Left kidney (tissue), 2 donors: ENCODE results near the gene ARHGEF11. TPM values are rescaled to one million over a fixed set of nuclear protein-coding genes. Genes with fewer than 3 reads are reported as not detected.

ENCODE experiments used
- DNase-seq: peaks from one replicate; pipeline ENCODE4 v3.0.0-alpha.2; 2013
- polyA plus RNA-seq: library from polyadenylated mRNA; unstranded; fragments of 120-200 nt; gene quantifications from one replicate; pipeline ENCODE4 v1.2.1, GENCODE V29; 2013; ENCODE audit not compliant: insufficient read length

The ARHGEF11 gene
- polyA plus RNA-seq, 1 donor: 38.9 TPM

GRCh38 chr1:156911577-156912298, 133.8 kb downstream of the ARHGEF11 start:
- no peak for DNase-seq

DNA sequence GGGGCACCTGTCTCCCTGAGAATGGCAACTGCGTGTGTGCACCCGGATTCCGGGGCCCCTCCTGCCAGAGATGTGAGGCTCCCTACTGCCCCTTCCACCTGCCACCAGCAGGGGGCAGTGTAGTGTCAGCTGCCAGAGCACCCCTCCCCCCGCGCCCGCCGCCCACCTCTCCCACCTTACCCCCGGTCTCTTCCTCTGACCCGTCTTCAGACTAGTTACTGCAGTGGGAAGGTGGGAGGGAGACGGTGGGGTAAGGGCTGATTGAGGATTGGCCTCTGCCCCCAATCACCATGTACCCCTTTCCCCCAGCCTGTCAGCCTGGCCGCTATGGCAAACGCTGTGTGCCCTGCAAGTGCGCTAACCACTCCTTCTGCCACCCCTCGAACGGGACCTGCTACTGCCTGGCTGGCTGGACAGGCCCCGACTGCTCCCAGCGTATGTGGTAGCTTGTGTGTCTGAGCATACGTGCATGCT, 135.2 kb downstream of the ARHGEF11 start:
- no peak for DNase-seq

DNA sequence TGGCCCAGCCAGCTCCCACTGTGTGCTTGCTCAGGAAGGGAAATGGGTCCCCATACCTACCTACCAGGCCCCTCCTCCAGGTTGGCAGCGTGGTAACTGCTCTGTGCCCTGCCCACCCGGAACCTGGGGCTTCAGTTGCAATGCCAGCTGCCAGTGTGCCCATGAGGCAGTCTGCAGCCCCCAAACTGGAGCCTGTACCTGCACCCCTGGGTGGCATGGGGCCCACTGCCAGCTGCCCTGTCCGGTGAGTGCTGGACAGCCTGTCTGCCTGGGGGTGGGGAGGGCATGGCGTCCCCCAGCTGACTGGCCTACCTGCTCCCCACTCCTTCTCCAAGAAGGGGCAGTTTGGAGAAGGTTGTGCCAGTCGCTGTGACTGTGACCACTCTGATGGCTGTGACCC, 135.9 kb downstream of the ARHGEF11 start:
- no peak for DNase-seq

- no peak for DNase-seq
Measured at GRCh38 chr1:156908955-156909354, 136.6 kb downstream of the ARHGEF11 start.

DNA sequence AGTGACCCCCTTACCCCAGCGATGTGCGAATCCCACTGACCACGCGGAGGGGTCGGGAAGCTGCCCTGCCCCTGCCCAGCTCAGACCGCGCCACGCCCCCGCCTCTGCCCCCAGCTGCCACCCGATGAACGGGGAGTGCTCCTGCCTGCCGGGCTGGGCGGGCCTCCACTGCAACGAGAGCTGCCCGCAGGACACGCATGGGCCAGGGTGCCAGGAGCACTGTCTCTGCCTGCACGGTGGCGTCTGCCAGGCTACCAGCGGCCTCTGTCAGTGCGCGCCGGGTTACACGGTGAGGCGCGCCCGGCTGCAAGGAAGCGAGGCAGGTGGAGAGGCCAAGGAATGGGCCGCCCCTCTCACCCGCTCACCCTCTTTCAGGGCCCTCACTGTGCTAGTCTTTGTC, 137.0 kb downstream of the ARHGEF11 start:
- DNase-seq: no peak

GRCh38 chr1:156906206-156906906, 139.2 kb downstream of the ARHGEF11 start:
- DNase-seq: no peak

GRCh38 chr1:156905651-156906050, 139.9 kb downstream of the ARHGEF11 start:
- no peak for DNase-seq

DNA sequence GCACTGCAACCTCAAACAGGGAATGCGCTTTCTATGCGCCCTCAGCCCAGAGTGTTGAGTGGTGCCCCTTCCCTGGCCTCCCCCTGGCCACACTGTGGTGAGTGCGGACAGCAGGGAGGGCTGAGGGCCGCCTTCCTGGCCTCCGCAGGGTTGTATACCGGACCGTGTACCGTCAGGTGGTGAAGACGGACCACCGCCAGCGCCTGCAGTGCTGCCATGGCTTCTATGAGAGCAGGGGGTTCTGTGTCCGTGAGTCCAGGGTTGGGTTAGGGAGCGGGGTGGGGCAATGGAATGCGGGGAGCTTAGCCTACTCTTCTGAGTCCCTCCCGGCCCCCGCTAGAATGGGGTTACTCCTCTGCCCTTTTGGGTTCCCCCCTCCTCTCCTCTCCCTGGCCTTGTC, 140.4 kb downstream of the ARHGEF11 start:
- DNase-seq: no peak

DNA sequence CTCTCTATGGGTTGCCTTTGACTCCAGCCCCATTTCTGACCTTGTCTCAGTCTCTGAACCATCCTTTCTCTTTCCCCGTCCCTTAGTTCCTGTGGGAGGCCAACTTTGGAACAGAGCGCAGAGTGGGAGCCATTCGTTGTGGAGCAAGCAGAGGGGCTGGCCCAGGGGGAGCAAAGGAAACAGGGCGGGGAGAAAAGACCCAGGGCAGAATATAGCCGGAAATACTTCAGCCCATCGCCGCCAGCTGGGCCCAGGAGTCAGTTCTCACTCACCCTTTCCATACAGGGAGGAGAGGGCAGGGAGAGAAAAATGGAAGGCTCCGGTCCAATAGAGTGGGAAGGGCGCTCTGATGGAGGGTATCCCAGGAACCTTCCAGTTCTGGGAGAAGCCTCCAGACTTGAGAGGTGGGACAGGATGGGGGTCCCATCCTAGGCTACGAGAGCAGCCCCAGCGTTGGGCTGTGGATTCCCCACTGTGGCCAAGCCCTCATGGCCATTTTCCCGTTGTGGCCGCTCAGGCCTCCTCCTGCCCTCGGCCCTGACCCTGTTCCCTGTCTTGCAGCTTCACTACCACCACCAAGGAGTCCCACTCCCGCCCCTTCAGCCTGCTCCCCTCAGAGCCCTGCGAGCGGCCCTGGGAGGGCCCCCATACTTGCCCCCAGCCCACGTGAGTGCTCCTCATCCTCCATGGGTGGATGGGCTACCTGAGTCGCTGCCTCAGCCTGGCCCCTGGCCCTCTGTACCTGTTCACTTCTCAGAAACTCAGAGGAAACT, 141.2 kb downstream of the ARHGEF11 start:
- DNase-seq: no peak

- DNase-seq: no peak
Measured at GRCh38 chr1:156903328-156904091, 142.0 kb downstream of the ARHGEF11 start.

DNA sequence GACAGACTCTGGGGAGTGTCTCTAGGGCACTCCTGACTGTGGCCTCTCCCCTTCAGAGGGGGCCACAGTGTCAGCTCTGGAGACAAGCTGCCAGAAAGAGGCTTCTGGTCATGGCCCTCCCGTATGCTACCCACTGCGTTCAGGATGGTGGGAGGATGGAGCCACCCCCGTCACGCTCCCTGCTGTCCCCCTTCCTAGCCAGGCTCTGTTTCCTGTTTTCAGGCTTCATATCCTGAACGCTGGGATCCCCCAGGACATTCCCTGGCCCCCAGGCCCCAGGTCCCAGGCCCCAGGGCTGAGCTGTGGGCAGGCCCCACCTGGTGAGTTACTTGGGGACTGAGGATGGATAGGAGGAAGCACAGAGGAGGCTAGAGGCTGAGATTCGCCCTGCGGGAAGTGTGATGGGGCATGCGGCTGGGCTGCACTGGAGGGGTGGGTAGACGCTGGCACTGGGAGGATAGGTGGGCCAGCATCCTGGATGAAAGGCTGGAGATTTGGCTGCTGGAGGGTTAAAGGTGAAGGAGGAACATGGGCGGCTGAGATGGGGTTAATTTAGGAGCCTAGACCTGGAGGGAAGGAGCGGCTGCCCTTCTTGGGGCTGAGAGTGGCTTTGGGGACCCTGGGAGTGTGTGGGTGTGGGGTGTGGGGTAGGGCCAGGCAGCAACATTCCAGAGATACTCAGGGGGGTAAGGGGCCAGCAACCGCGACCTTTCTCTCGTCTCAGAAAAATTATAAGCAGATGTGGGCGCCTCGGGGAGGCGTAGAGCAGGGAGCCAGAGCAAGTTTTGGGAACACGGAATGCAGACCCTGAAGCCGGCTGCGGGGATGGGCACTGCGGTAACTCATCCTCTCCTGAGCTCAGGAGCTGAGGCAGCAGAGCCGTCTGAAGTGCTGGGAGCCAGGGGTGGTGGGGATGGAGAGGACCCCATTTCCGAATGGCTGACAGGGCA, 143.3 kb downstream of the ARHGEF11 start:
- no peak for DNase-seq

GRCh38 chr1:156901590-156901900, 144.0 kb downstream of the ARHGEF11 start:
- no peak for DNase-seq

DNA sequence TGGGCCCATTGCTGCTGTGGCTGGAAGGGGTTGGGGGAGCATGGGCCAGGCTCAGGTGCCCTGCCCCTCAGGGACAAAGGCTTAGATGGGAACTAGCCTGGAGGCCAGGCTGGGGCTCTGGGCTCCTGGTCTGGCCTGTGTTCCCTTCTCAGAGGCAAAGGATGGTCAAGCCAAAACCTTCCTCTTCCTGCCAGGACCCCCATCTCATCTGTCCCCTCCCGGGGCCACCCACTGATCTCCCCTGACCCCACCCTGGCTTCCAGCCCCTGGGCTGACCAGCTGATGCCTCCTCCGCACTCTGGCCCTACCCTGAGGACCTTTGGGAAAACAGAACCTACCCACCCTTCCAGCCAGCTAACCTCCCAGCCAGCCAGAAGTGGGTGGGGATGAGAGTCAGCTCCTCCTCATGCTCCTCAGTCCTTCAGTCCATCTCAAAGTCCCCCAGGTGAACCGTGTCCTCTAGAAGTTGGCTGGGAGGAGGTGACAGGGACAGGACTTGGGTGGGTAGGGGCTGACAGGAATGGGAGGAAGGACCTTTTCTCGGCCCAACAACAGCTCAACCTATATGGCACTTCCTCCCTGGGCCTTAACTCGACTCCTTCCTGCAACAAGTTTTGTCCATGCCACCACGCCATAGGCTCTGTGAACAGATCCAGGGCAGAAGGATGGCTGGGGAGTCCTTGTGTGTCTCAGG, 144.5 kb downstream of the ARHGEF11 start:
- DNase-seq: no peak

DNA sequence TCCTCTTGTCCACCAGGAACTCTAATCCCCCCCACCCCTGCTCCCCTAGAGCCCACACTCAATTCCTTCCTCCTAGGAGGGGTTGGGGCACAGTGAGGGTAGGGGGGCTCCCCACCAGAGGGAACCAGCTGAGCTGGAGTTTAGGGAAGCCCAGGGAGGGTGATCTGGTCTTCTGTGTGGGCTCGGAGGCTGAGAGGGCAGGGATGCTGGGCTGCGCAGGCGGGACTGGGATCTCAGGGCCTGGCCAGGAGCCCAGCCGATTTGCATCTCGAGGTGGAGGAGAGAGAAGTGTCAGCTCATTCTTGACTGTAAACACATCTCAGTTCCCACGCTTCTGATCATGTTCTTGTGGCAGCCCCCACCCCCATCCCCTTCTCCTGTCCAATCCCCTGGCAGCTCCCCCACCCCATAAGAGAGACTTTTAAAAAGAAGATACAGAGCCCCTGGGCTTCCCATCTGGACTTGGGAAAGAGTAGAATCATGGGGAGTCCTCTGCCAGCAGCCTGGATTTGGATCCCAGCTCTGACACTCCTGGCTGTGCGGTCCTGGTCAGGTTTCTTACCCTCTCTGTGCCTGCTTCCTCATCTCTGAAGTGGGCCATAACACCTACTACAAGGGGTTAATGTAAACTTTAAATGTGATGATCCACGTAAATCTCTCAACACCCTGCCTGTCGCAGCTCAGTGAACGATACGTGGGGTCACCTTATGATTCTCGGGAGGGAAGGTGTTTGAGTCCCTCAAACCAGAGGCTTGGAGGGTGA, 145.4 kb downstream of the ARHGEF11 start:
- DNase-seq: no peak

GRCh38 chr1:156898971-156899664, 146.4 kb downstream of the ARHGEF11 start:
- DNase-seq: no peak

DNA sequence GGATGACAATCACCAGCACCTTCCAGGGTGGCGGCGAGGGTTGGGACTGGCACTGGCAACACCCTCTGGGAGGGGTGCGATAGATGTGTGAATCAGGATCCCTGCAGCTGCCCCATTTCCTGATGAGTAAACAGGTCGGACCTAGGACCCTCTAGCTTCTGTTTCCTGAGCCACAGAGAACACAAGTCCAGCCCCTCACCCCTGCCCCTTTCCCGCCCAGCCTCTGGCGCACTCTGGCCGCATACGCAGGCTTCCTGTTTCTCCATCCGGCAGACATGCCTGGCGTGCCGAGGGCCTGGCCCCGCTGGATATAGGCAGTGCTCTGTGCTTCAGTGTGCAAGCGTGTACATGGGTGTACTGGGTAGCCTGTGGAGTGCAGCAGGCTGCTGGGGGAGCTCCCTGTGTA, 147.4 kb downstream of the ARHGEF11 start:
- no peak for DNase-seq

DNA sequence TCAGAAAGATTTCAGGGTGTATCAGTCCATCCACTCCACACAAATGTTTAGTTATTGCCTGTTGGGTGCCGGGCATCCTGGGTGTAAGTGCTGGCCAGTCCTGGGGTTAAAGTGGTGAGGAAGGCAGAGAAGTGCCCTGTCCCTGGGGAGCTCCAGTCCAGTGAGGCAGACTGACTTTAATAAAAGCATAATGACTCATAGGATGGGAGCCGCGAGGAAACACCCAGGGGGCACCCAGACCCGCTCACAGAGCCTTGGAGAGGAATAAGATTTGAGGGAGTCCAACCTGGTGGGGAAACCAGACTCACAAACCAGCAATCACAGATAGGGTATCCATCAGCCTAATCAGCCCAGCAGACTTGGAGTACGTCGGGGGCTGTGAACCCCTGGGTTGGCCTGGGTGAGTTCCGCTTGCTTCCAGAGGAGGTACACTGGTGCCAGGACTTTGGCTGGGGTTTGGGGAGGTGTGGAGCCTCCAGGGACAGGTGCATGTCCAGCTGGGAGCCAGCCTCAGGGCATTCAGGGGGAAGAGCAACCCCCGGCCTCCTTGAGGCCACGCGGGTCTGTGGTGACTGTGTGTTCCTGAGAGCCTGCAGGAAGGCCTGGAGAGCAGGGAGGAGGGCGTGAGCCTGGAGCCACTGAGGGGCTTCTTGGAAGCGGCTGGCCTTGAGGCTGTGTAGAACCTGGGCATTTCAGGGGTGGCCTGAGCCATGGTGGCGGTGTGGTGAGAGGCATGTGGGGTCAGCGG, 148.3 kb downstream of the ARHGEF11 start:
- DNase-seq: no peak

DNA sequence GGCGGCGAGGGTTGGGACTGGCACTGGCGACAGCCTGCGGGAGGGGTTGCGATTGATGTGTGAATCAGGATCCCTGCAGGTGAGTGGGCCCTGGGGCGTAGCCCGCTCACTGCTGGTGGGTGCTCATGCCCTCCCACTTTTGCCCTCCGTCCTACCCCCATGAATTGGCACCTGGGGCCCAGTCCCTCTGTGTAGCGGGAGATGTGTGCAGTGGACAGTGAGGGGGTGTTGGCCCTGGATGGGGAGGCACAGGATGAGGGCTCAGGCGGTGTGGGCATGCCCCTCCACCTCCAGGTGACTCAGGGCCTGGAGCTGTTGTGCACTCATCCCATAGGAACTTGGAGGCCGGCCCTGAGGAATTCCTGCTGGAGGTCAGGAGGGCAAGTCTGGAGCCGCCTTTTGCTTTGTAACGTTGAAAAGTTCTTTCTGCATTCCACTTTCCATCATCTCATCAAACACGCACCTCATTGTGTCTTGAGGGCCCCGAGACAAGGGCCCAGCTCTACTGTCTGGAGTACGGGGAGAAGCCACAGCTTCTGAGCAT, 149.0 kb downstream of the ARHGEF11 start:
- DNase-seq: no peak
